H1 (cell line): ENCODE results near the gene RFTN2. TPM values are rescaled to one million over a fixed set of nuclear protein-coding genes. Genes with fewer than 3 reads are reported as not detected.
A peak's percentile ranks its signal among the peaks of the same experiment; 100 is the strongest.

Experiments
- RNF2 ChIP-seq: fragments of 200-900, 300-1000 bp; sonication (generic); IDR thresholded peaks from 2 replicates; pipeline ENCODE4 v1.7.1; 2016; ENCODE audit warnings: borderline replicate concordance, low read depth, mild to moderate bottlenecking, antibody characterized with exemption, low read length; ENCODE audit not compliant: poor library complexity, severe bottlenecking; ENCODE audit errors: missing control alignments
- SIRT6 ChIP-seq: IDR thresholded peaks from one replicate; pipeline ENCODE4 v1.7.1; 2012; ENCODE audit warnings: low read length, inconsistent platforms
- TAF7 ChIP-seq: optimal IDR thresholded peaks from 2 replicates; pipeline ENCODE3; 2011; ENCODE audit warnings: low read depth, mild to moderate bottlenecking, inconsistent platforms, low read length, moderate library complexity, borderline replicate concordance
- polyA plus RNA-seq, 7 experiments: library from polyadenylated mRNA; depleted of rRNA in 3 of 7; stranded (reverse) in 5 of 7; unstranded in 2 of 7; fragments of >200 nt in 5 of 7; fragments of 200-250 nt in 2 of 7; gene quantifications; 1 replicate in 5 of 7; 2 replicates in 1 of 7; 4 replicates in 1 of 7; pipeline versions ENCODE4 v1.2.1 to v1.2.3, GENCODE V29; 2011 to 2013; ENCODE audit warnings: missing spikeins in 2 of 7, mixed read lengths in 2 of 7
- total RNA-seq: library from RNA; stranded (reverse); fragmentation: NEBNext Ultra II Directional; extraction: Animal tissue kit (Norgen Biotek cat#: 25700); gene quantifications from 2 replicates; pipeline ENCODE4 v1.2.1, GENCODE V29; 2021
- TF ChIP-seq, protein P1 (sequence below): fragments of 300-600 bp; sonication (generic); IDR thresholded peaks from 2 replicates; pipeline ENCODE4 v1.7.1; 2012; ENCODE audit warnings: low read length, moderate library complexity, mild to moderate bottlenecking, inconsistent platforms; ENCODE audit not compliant: insufficient replicate concordance
- TF ChIP-seq, protein P2 (sequence below), 3 experiments: IDR thresholded peaks; 1 replicate in 2 of 3; 2 replicates in 1 of 3; pipeline versions ENCODE4 v1.5.1 to v1.6.1; 2011; ENCODE audit warnings: low read length in 3 of 3, mild to moderate bottlenecking in 3 of 3, inconsistent platforms in 2 of 3, low read depth in 1 of 3, moderate library complexity in 1 of 3; ENCODE audit not compliant: insufficient read depth in 1 of 3; ENCODE audit errors: control extremely low read depth in 1 of 3

Gene RFTN2
- total and polyA plus RNA-seq, 2 of the 8 experiments (the other 6 are each of a cell fraction or from before 2014, with no cell fraction given) = 2.3 to 2.4 TPM

DNA sequence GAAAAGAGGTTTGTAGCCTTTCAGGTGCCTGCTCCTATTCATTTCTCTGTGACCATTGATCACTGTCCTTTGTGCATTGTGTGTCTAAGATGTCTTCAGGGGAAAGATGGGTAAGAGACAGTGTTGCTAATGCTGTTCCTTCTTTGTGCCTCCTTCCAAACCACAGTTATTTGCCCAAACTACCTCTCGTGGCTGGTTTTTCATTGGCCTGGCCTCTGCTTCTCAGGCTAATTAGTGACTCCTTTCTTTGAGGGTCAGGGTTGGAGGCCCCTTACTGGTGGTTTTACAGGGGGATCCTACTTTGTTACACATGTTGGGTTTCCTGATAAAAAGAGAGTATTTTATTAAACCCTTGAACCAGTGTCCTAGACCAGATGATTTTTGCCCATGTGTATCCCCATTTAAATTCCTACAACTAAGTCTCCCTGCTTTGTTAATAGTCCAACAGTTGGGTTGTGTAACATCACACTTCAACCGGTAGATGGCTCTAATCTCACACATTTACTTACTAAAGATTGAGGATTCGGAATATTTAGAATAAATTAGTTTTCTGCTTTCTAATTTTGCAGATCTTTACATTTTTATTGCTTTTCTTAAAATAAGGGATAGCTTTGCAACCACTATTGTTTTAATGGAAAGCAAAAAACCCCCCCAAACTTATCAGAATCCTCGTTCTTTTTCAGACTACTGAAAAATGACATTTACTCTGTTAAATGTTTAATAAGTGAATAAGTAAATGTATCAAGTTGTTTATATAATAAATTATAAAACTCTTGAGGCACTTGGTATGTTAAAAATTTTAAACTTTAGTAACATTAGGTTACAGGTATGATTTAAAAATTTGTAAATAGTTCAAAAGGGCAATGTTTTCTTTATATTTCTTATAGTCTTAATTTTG lies 32.2 kb upstream of the RFTN2 start (continued):
- TF ChIP-seq, protein P1, sequence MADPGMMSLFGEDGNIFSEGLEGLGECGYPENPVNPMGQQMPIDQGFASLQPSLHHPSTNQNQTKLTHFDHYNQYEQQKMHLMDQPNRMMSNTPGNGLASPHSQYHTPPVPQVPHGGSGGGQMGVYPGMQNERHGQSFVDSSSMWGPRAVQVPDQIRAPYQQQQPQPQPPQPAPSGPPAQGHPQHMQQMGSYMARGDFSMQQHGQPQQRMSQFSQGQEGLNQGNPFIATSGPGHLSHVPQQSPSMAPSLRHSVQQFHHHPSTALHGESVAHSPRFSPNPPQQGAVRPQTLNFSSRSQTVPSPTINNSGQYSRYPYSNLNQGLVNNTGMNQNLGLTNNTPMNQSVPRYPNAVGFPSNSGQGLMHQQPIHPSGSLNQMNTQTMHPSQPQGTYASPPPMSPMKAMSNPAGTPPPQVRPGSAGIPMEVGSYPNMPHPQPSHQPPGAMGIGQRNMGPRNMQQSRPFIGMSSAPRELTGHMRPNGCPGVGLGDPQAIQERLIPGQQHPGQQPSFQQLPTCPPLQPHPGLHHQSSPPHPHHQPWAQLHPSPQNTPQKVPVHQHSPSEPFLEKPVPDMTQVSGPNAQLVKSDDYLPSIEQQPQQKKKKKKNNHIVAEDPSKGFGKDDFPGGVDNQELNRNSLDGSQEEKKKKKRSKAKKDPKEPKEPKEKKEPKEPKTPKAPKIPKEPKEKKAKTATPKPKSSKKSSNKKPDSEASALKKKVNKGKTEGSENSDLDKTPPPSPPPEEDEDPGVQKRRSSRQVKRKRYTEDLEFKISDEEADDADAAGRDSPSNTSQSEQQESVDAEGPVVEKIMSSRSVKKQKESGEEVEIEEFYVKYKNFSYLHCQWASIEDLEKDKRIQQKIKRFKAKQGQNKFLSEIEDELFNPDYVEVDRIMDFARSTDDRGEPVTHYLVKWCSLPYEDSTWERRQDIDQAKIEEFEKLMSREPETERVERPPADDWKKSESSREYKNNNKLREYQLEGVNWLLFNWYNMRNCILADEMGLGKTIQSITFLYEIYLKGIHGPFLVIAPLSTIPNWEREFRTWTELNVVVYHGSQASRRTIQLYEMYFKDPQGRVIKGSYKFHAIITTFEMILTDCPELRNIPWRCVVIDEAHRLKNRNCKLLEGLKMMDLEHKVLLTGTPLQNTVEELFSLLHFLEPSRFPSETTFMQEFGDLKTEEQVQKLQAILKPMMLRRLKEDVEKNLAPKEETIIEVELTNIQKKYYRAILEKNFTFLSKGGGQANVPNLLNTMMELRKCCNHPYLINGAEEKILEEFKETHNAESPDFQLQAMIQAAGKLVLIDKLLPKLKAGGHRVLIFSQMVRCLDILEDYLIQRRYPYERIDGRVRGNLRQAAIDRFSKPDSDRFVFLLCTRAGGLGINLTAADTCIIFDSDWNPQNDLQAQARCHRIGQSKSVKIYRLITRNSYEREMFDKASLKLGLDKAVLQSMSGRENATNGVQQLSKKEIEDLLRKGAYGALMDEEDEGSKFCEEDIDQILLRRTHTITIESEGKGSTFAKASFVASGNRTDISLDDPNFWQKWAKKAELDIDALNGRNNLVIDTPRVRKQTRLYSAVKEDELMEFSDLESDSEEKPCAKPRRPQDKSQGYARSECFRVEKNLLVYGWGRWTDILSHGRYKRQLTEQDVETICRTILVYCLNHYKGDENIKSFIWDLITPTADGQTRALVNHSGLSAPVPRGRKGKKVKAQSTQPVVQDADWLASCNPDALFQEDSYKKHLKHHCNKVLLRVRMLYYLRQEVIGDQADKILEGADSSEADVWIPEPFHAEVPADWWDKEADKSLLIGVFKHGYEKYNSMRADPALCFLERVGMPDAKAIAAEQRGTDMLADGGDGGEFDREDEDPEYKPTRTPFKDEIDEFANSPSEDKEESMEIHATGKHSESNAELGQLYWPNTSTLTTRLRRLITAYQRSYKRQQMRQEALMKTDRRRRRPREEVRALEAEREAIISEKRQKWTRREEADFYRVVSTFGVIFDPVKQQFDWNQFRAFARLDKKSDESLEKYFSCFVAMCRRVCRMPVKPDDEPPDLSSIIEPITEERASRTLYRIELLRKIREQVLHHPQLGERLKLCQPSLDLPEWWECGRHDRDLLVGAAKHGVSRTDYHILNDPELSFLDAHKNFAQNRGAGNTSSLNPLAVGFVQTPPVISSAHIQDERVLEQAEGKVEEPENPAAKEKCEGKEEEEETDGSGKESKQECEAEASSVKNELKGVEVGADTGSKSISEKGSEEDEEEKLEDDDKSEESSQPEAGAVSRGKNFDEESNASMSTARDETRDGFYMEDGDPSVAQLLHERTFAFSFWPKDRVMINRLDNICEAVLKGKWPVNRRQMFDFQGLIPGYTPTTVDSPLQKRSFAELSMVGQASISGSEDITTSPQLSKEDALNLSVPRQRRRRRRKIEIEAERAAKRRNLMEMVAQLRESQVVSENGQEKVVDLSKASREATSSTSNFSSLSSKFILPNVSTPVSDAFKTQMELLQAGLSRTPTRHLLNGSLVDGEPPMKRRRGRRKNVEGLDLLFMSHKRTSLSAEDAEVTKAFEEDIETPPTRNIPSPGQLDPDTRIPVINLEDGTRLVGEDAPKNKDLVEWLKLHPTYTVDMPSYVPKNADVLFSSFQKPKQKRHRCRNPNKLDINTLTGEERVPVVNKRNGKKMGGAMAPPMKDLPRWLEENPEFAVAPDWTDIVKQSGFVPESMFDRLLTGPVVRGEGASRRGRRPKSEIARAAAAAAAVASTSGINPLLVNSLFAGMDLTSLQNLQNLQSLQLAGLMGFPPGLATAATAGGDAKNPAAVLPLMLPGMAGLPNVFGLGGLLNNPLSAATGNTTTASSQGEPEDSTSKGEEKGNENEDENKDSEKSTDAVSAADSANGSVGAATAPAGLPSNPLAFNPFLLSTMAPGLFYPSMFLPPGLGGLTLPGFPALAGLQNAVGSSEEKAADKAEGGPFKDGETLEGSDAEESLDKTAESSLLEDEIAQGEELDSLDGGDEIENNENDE = peak; percentile 28
- TF ChIP-seq TAF7 = no peak
- no peak for TF ChIP-seq SIRT6
- TF ChIP-seq, protein P2, sequence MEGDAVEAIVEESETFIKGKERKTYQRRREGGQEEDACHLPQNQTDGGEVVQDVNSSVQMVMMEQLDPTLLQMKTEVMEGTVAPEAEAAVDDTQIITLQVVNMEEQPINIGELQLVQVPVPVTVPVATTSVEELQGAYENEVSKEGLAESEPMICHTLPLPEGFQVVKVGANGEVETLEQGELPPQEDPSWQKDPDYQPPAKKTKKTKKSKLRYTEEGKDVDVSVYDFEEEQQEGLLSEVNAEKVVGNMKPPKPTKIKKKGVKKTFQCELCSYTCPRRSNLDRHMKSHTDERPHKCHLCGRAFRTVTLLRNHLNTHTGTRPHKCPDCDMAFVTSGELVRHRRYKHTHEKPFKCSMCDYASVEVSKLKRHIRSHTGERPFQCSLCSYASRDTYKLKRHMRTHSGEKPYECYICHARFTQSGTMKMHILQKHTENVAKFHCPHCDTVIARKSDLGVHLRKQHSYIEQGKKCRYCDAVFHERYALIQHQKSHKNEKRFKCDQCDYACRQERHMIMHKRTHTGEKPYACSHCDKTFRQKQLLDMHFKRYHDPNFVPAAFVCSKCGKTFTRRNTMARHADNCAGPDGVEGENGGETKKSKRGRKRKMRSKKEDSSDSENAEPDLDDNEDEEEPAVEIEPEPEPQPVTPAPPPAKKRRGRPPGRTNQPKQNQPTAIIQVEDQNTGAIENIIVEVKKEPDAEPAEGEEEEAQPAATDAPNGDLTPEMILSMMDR (IDR thresholded peaks at IDR 0.05; ENCODE audit: control extremely low read depth in 1 of 3, insufficient read depth in 1 of 3, low read depth in 1 of 3, low read length in 3 of 3) = peak in 2 of 3 experiments; percentile 31 to 63; a peak in 2 of 4 replicates
- TF ChIP-seq RNF2 = no peak
